Measurements from ENCODE around the gene OR2AG2. TPM values are rescaled to one million over a fixed set of nuclear protein-coding genes. Genes with fewer than 3 reads are reported as not detected.

OR2AG2 gene
- not detected in 2 replicates for total RNA-seq

GRCh38 chr11:6771926-6772893 lies at the start of gene OR2AG2:
OR2AG2 (minus strand) TSS chr11:6771976; CDS start chr11:6768957, 3,019 bp downstream.

GRCh38 chr11:6799402-6799801 lies 27.6 kb upstream of the OR2AG2 start, which contains the start of gene OR6A2:
OR6A2 (minus strand) TSS chr11:6799689; CDS start chr11:6795708, 3,981 bp downstream.

GRCh38 chr11:6782720-6783119 lies 10.9 kb upstream of the OR2AG2 start, which contains the start of gene OR2AG1:
OR2AG1 (plus strand) TSS chr11:6783020; CDS start chr11:6785038, 2,018 bp downstream.

Other genes with a start within 250 kb of the OR2AG2 start
- gene RRP8, start 168.4 kb downstream of the OR2AG2 start, total RNA-seq: 8.0 and 11.9 TPM in 2 replicates
- 110 and 219 TPM in 2 replicates for gene ILK, start 168.2 kb downstream of the OR2AG2 start, total RNA-seq
- 51.3 and 97.2 TPM in 2 replicates for gene TAF10, start 159.8 kb downstream of the OR2AG2 start, total RNA-seq
- gene TPP1, start 152.6 kb downstream of the OR2AG2 start, total RNA-seq: 33.9 and 86.9 TPM in 2 replicates
- gene DCHS1, start 116.2 kb downstream of the OR2AG2 start, total RNA-seq: 18.1 and 20.1 TPM in 2 replicates
- gene MRPL17, start 88.6 kb downstream of the OR2AG2 start, total RNA-seq: 31.9 and 53.4 TPM in 2 replicates
- gene OR2AG1, start 11.0 kb upstream of the OR2AG2 start, total RNA-seq: not detected in 2 replicates
- 0.24 TPM in 1 of 2 replicates, not detected in the other for gene OR6A2, start 27.7 kb upstream of the OR2AG2 start, total RNA-seq
- not detected in 2 replicates for gene OR10A5, start 73.7 kb upstream of the OR2AG2 start, total RNA-seq
- not detected in 2 replicates for gene OR10A2, start 91.1 kb upstream of the OR2AG2 start, total RNA-seq
- not detected in 2 replicates for gene OR10A4, start 104.6 kb upstream of the OR2AG2 start, total RNA-seq
- 0.32 TPM in 1 of 2 replicates, not detected in the other for gene OR2D2, start 120.5 kb upstream of the OR2AG2 start, total RNA-seq
- not detected in 2 replicates for gene OR2D3, start 149.0 kb upstream of the OR2AG2 start, total RNA-seq
- gene ZNF215, start 154.4 kb upstream of the OR2AG2 start, total RNA-seq: 0.80 and 3.0 TPM in 2 replicates
- 1.8 and 4.9 TPM in 2 replicates for gene ZNF214, start 248.4 kb upstream of the OR2AG2 start, total RNA-seq
- gene NLRP14, start 248.5 kb upstream of the OR2AG2 start, total RNA-seq: under 0.01 TPM in 1 of 2 replicates, not detected in the other

Measured in epithelial cell of alveolus of lung (primary cell).